Mucosa of descending colon (tissue), 3 donors: Measurements from ENCODE around the gene TMEM208. TPM values are rescaled to one million over a fixed set of nuclear protein-coding genes. Genes with fewer than 3 reads are reported as not detected.

Source experiments
- ATAC-seq: fragments of 200-7000 bp; cut with Tn5 transposase; one replicate; pipeline ENCODE4 v1.9.1; 2020; ENCODE audit warnings: mild to moderate bottlenecking, moderate library complexity
- DNase-seq, 3 donors: peaks; one replicate each; pipeline ENCODE4 v3.0.0-alpha.2; 2020
- H3K36me3 ChIP-seq: fragments of 200-600 bp; one replicate; pipeline ENCODE4 v1.8.0; 2021; ENCODE audit warnings: low read depth, mild to moderate bottlenecking
- H3K4me1 ChIP-seq: fragments of 200-600 bp; one replicate; pipeline ENCODE4 v1.8.0; 2021; ENCODE audit warnings: low read depth, mild to moderate bottlenecking
- H3K4me3 ChIP-seq: fragments of 200-600 bp; one replicate; pipeline ENCODE4 v1.8.0; 2021; ENCODE audit warnings: mild to moderate bottlenecking
- H3K9me3 ChIP-seq: fragments of 200-600 bp; one replicate; pipeline ENCODE4 v1.8.0; 2021; ENCODE audit warnings: mild to moderate bottlenecking
- CTCF ChIP-seq: fragments of 200-600 bp; IDR thresholded peaks from one replicate; pipeline ENCODE4 v1.8.0; 2022; ENCODE audit warnings: antibody characterized with exemption, mild to moderate bottlenecking
- intact Hi-C, 2 donors: fragments of 100-400 bp; cut with DNase I in 1 of 2; cut with micrococcal nuclease in 1 of 2; formaldehyde crosslinking; loops; one replicate each; pipeline versions ENCODE4 v1.11.0 to v1.11.1; 2022; cut with DNase I, micrococcal nuclease
- total RNA-seq, 3 donors: library from RNA; stranded (reverse); fragmentation: NEBNext Ultra II Directional in 2 of 3; extraction: Animal tissue kit (Norgen Biotek cat#: 25700) in 2 of 3; gene quantifications; one replicate each; pipeline versions ENCODE4 v1.2.1 to v1.2.4, GENCODE V29; 2021 to 2023
- donor health status: DM: no; HTN: no; CAD: no; lungs with moderate emphysema.
- donor health status: DM: no; HTN: no; CAD: no.
- donor health status: DM: no; HTN: yes; CAD: no.

The TMEM208 gene
- total RNA-seq, 3 donors from 2014 or later, result 30.8 to 39.6 (median 36.1) TPM

GRCh38 chr16:67227567-67227921 is 614 bp downstream of the TMEM208 start:
- intact Hi-C loops, result no loop called here
- TF ChIP-seq CTCF, result no peak
- no peaks in the 10 kb centered on the region for H3K9me3 ChIP-seq
- peak overlapping the region; percentile 95 for H3K4me3 ChIP-seq
- ATAC-seq, result no peak
- peaks cover 8% of the 10 kb centered on the region for H3K4me1 ChIP-seq
- DNase-seq, result peak in 1 of 3 donors; percentile 32
- H3K36me3 ChIP-seq, result peaks cover 4% of the 10 kb centered on the region

- Histone ChIP-seq H3K9me3 (no peaks in the 10 kb centered on the region), H3K4me3 (no peak overlapping the region), H3K36me3 (peaks cover 4% of the 10 kb centered on the region), H3K4me1 (peaks cover 8% of the 10 kb centered on the region)
- intact Hi-C loops, result no loop called here
- ATAC-seq (no peak), DNase-seq (peak in 2 of 3 donors; percentile 26 to 43)
- TF ChIP-seq CTCF, result no peak
Observed at GRCh38 chr16:67228034-67228785, 1.3 kb downstream of the TMEM208 start.

DNA sequence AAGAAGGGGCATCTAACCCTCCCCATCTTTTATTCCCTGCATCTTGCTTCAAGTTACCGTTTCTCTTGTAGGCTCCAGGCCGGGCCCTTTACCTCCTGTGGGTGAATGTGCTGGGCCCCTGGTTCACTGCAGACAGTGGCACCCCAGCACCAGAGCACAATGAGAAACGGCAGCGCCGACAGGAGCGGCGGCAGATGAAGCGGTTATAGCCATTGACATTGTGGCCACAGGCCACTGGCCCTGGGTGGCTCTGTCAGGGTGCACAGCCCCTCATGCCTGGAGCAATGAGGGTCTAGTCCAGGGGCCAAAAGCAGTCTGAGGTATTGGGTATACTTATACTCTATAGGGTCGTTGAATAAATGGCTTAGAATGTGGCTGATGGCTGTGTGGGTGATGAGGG is 2.0 kb downstream of the TMEM208 start:
- no peak for TF ChIP-seq CTCF
- Histone ChIP-seq H3K36me3 (peaks cover 4% of the 10 kb centered on the region), H3K9me3 (no peaks in the 10 kb centered on the region), H3K4me3 (no peak overlapping the region), H3K4me1 (peaks cover 8% of the 10 kb centered on the region)
- intact Hi-C loops, result no loop called here
- DNase-seq (peak in 2 of 3 donors; percentile 20 to 38), ATAC-seq (no peak)

GRCh38 chr16:67229906-67230808 is 3.2 kb downstream of the TMEM208 start:
- DNase-seq (peak in 2 of 3 donors; percentile 34 to 51), ATAC-seq (no peak)
- intact Hi-C loops, result no loop called here
- no peak overlapping the region for H3K4me3 ChIP-seq
- peaks cover 4% of the 10 kb centered on the region for H3K36me3 ChIP-seq
- TF ChIP-seq CTCF, result no peak
- H3K9me3 ChIP-seq, result no peaks in the 10 kb centered on the region
- peaks cover 8% of the 10 kb centered on the region for H3K4me1 ChIP-seq

DNA sequence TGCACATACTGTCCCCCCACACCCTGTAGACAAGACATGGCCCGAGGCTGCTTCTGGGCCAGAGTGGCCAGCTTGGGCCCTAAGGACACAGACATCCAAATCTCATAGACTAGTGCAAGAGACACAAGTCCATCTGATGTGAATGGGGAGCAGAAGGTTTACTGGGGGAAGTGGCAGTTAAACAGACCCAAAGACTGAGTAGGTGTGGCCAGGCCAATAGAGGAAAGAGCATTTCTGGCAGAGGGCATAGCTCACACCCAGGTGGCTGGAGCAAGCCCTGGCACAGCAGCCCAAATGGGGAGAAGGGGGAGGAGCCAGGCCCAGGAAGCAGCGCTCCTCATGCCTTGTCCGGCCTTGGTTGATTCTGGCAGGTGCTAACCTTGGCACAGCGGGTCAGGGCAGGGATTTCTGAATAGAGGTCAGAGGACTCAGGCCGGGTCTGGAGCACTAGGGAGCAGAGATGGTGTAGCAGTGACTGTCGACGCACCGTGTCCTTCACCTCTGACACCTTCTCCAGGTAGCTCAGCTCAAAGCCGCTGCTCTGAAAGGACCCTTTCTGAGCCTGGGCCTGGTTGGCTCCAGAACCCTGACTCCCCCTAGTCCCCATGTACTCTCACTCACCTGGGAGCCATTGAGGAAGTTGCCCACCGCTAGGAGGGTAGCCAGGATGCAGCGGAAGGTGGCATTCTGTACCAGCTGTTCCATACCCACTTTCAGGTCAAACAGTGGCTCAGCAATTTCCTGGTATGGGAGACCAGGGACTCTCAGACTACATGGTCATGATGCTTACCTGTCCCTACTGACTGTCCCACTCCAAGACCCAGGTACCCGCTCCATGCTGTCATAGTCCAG is 4.1 kb downstream of the TMEM208 start:
- Histone ChIP-seq H3K9me3 (no peaks in the 10 kb centered on the region), H3K4me3 (no peak overlapping the region), H3K36me3 (peaks cover 4% of the 10 kb centered on the region), H3K4me1 (peaks cover 8% of the 10 kb centered on the region)
- no peak for TF ChIP-seq CTCF
- no peak for ATAC-seq
- intact Hi-C loops, result no loop called here
- DNase-seq, result peak in 2 of 3 donors; percentile 17 to 42
